Type B pancreatic cell (in vitro differentiated cells): ENCODE measurements around the gene SHMT2. TPM values are rescaled to one million over a fixed set of nuclear protein-coding genes. Genes with fewer than 3 reads are reported as not detected.

Experiments
- DNase-seq: peaks from one replicate; pipeline ENCODE4 v3.0.0; 2021; ENCODE audit warnings: mixed read lengths; ENCODE audit not compliant: unreplicated experiment; ENCODE audit errors: extremely low spot score
- H3K27ac Mint-ChIP-seq: 2 replicates; pipeline ENCODE4 v1.8.0; 2021; ENCODE audit warnings: mild to moderate bottlenecking, mixed read lengths
- H3K27me3 Mint-ChIP-seq: 2 replicates; pipeline ENCODE4 v1.8.0; 2021; ENCODE audit warnings: mixed read lengths
- H3K36me3 Mint-ChIP-seq: 2 replicates; pipeline ENCODE4 v1.8.0; 2021; ENCODE audit warnings: mixed read lengths
- H3K4me1 Mint-ChIP-seq: one replicate; pipeline ENCODE4 v1.8.0; 2021; ENCODE audit warnings: mixed read lengths; ENCODE audit not compliant: unreplicated experiment
- H3K4me3 Mint-ChIP-seq: 2 replicates; pipeline ENCODE4 v1.8.0; 2021; ENCODE audit warnings: mild to moderate bottlenecking, mixed read lengths
- H3K9me3 Mint-ChIP-seq: 2 replicates; pipeline ENCODE4 v1.8.0; 2021; ENCODE audit warnings: mixed read lengths
- total RNA-seq: library from RNA; stranded (reverse); gene quantifications from 2 replicates; pipeline ENCODE4 v1.2.1, GENCODE V29; 2021; ENCODE audit warnings: low replicate concordance
- TF ChIP-seq, protein P1 (sequence below): fragments of 200-600 bp; sonication (generic); conservative IDR thresholded peaks from 2 replicates; pipeline ENCODE4 v1.5.0; 2021; ENCODE audit warnings: antibody characterized with exemption, mild to moderate bottlenecking

SHMT2 gene
- total RNA-seq, 1 donor from 2014 or later = 131 TPM

DNA sequence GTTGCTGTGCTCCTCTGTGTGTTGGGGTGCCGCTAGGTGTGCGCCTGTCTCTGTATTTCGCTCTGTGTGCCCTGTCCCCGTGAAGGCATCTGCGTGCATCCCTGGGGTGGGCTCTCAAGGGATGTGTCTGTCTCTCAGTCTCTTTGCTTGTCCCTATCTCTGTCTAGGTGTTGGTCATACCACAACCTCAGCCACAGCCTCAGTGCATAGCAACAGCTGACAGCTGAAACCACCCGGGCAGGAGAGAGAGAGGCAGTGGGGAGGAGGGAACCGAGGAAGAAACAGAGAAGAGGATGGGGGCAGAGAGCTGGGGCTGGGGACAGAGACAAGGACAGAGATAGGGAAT is 13.9 kb upstream of the SHMT2 start:
- DNase-seq = no peak
- Mint-ChIP-seq H3K4me1 (peaks cover 52% of the 10 kb centered on the region), H3K27ac (peak overlapping the region; percentile 97), H3K27me3 (peaks cover 60% of the 10 kb centered on the region), H3K9me3 (no peaks in the 10 kb centered on the region), H3K4me3 (peak overlapping the region; percentile 86), H3K36me3 (no peaks in the 10 kb centered on the region)
- TF ChIP-seq, protein P1, sequence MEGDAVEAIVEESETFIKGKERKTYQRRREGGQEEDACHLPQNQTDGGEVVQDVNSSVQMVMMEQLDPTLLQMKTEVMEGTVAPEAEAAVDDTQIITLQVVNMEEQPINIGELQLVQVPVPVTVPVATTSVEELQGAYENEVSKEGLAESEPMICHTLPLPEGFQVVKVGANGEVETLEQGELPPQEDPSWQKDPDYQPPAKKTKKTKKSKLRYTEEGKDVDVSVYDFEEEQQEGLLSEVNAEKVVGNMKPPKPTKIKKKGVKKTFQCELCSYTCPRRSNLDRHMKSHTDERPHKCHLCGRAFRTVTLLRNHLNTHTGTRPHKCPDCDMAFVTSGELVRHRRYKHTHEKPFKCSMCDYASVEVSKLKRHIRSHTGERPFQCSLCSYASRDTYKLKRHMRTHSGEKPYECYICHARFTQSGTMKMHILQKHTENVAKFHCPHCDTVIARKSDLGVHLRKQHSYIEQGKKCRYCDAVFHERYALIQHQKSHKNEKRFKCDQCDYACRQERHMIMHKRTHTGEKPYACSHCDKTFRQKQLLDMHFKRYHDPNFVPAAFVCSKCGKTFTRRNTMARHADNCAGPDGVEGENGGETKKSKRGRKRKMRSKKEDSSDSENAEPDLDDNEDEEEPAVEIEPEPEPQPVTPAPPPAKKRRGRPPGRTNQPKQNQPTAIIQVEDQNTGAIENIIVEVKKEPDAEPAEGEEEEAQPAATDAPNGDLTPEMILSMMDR = no peak

DNA sequence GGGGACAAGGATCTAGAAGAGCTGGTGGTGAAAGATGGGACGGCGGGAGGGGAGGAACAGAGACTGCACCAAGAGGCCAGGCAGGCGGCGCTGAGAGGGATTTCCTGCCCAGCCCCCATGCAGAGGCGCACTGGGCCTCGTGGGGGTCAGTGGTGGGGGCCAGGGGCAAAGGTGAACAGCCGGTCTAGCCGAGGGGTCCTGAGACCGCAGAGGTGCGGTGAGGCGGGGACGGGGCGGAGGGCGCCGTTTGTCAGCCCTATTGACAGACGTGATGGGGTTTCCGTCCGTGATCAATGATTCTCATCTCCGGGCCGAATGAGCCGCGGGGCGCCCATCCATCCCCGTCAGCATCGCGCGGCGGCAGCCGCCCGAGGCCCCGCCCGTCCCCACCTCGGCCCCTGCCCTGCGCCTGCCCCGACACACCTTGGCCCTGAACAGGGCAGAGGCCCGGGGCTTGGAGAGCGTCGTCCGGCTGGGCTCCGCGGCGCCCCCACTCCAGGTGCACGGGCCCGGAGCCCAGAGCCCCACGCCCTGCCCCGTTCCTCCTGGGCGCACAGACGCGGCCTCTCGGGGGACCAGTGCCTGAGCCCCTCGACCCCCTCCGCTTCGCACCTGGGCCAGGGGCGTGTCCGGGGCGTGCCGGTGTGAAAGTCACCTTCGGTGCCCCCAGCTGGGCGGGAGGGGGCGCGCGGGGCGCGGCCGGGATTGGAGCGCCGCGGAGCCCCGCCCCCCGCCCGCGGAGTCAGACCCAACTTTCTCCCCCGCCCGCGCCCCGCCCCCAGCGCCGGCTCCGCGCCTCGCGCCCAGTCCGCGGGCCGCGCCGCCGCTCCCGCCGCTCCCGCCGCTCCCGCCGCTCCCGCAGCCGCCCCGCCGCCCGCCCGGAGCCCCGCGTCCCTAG is 13.2 kb upstream of the SHMT2 start, which contains the start of gene NXPH4:
TSS of gene NXPH4 (plus strand) at position 781 of the 898 bp plus-strand sequence. CDS start 176 bp downstream, outside the sequence.
- TF ChIP-seq, protein P1 = no peak
- Mint-ChIP-seq H3K4me3 (peak within 1 kb of the TSS; percentile 86), H3K9me3 (no peaks in the 10 kb centered on the region), H3K27me3 (peaks cover 66% of the 10 kb centered on the region), H3K36me3 (no peaks in the 10 kb centered on the region), H3K4me1 (peaks cover 57% of the 10 kb centered on the region), H3K27ac (peak within 1 kb of the TSS; percentile 97)
- no peak for DNase-seq

DNA sequence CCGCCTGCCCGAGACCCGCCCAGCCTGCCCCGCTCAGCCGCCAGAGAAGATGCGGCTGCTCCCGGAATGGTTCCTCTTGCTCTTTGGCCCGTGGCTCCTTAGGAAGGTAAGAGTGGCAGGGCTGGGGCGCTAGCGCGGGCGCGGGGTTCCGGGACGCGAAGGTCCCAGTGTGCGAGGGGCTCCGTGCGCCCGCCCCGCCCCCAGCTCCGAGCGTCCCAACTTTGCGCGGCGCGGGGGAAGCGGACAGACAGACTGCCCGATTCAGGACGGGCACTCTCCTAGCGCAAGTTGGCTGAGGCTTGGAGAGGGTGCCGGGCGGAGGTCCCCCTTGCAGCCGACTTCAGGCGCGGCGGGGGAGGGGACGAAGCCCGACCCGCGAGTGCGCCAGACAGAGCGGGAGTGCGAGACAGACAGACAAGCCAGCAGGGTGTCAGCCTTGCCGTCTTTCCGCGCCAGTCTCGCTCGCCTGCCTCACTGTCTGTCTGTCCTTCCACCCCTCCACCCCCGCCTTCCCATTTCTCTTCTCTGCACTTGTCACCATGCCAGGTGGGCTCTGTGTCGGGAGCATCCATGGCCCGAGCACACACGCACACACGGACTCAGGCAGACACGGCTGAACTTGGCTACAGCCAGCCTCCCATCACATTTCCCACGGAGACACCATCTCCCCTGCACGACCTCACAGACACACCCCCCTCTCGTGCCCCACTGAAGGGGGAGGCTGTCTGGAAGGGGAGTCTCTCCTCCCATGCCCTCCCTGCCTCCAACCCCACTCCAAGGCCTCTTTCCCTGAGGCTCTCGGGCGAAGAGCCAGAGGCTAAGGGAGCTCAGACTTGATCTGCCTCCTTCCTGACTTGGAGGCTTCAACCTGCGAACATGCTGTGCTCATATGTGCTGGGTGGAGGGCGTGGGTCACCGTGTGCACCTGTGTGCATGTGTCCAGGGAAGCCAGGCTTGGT is 12.3 kb upstream of the SHMT2 start:
- Mint-ChIP-seq H3K36me3 (no peaks in the 10 kb centered on the region), H3K27me3 (peaks cover 74% of the 10 kb centered on the region), H3K4me1 (peaks cover 57% of the 10 kb centered on the region), H3K9me3 (no peaks in the 10 kb centered on the region), H3K27ac (peak overlapping the region; percentile 60), H3K4me3 (peak overlapping the region; percentile 82)
- DNase-seq = no peak
- TF ChIP-seq, protein P1 = no peak

DNA sequence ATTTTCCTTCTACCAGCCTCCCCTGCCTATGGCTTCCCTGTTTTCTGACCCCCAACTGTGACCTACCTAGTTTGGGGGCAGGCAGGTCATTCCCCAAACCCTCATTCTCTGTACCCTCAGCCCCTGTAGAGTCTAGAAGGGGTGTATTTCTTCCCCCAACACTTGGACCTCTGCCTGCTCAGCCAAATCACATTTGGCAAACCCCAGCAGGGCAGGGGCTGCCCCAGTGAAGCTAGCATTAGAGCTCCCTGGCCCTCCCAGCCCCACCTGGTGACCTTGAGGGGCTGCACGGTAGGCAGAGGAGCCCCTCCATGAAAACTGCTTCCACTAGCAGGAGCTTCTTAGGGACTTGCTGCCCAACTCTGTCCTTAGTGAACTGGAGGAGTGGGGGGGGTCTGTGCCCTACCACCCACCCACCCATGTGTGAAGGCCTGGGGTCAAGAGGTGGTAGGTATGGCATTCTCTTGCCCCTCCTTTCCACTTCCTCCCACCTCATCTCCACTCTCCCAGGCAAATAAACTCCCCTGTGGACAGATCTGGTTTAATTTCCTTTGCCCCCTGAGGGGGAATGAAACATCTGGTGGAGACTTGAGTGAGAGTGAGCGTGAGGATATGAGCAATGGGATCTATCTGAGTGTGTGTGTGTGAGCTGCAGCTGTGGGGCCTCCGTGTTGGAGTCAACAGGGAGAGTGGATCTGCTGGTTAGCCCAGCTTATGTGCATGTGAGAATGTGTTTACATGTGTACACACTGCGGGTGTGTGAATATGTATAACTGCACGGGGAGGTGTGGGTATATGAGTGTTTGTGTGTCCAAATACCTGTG is 11.3 kb upstream of the SHMT2 start:
- Mint-ChIP-seq H3K4me3 (peak overlapping the region; percentile 82), H3K9me3 (no peaks in the 10 kb centered on the region), H3K4me1 (peaks cover 62% of the 10 kb centered on the region), H3K36me3 (no peaks in the 10 kb centered on the region), H3K27me3 (peaks cover 83% of the 10 kb centered on the region), H3K27ac (peak overlapping the region; percentile 60)
- TF ChIP-seq, protein P1 = no peak
- DNase-seq = no peak
